ENCODE measurements around the gene ATOH8. TPM values are rescaled to one million over a fixed set of nuclear protein-coding genes. Genes with fewer than 3 reads are reported as not detected.

The ATOH8 gene
- total RNA-seq, 2 experiments from 2014 or later: 0.44 TPM; not detected in 1

DNA sequence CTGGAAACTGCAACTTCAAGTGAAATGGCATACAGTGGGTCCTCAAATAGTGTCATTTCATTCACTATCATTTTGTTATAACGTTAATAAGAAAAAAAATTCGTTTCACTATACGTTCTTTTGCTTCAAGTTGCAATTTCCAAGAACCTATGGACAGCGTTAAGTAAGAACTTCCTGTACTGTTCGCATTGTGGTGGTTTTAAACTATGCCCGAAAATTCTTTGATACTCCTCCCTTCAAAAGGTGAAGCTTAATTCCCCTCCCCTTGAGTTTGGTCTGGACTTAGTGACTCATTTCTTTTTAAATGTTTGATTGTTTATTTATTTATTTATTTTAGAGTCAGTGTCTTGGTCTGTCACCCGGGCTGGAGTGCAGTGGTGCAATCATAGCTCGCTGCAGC is 39.0 kb upstream of the ATOH8 start:
- no TSS peak for BruUV-seq (replicated peaks)
- H3K36me3 ChIP-seq (ENCODE audit: insufficient read depth, low read length): no peaks in the 10 kb centered on the region
- DNase-seq (ENCODE audit: low spot score): no peak
- intact Hi-C loops (cut with micrococcal nuclease; ENCODE audit: unreplicated experiment): no loop called here
- no peaks in the 10 kb centered on the region for H3K79me2 ChIP-seq (ENCODE audit: insufficient read depth, low read depth, low read length)
- TF ChIP-seq, protein P1, sequence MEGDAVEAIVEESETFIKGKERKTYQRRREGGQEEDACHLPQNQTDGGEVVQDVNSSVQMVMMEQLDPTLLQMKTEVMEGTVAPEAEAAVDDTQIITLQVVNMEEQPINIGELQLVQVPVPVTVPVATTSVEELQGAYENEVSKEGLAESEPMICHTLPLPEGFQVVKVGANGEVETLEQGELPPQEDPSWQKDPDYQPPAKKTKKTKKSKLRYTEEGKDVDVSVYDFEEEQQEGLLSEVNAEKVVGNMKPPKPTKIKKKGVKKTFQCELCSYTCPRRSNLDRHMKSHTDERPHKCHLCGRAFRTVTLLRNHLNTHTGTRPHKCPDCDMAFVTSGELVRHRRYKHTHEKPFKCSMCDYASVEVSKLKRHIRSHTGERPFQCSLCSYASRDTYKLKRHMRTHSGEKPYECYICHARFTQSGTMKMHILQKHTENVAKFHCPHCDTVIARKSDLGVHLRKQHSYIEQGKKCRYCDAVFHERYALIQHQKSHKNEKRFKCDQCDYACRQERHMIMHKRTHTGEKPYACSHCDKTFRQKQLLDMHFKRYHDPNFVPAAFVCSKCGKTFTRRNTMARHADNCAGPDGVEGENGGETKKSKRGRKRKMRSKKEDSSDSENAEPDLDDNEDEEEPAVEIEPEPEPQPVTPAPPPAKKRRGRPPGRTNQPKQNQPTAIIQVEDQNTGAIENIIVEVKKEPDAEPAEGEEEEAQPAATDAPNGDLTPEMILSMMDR (conservative IDR thresholded peaks at IDR 0.05; ENCODE audit: low read length): no peak
- no peak for TF ChIP-seq EZH2phosphoT487 (IDR thresholded peaks at IDR 0.05; ENCODE audit: borderline replicate concordance, low read depth, low read length)
- POLR2A ChIA-PET: no interaction called here
- no peak overlapping the region for H3K4me3 ChIP-seq (ENCODE audit: low read depth, low read length, poor library complexity, severe bottlenecking)
- no peak overlapping the region for H3K27ac ChIP-seq (ENCODE audit: low read depth, low read length, poor library complexity, severe bottlenecking)
- no peak overlapping the region for H2AFZ ChIP-seq (ENCODE audit: low read length)
- H3K9me3 ChIP-seq (ENCODE audit: low read length): no peaks in the 10 kb centered on the region
- CTCF ChIA-PET (ENCODE audit: unreplicated experiment): no interaction called here
- no peak overlapping the region for H3K4me2 ChIP-seq (ENCODE audit: low read length)
- no peaks in the 10 kb centered on the region for H3K4me1 ChIP-seq (ENCODE audit: insufficient read depth, low read length, poor library complexity, severe bottlenecking)
- H4K20me1 ChIP-seq (ENCODE audit: insufficient read depth, low read length): no peaks in the 10 kb centered on the region
- H3K9me2 ChIP-seq (ENCODE audit: insufficient read depth, low read length): no peaks in the 10 kb centered on the region

GRCh38 chr2:85716346-85716914 is 37.4 kb upstream of the ATOH8 start:
- H3K9me2 ChIP-seq (ENCODE audit: insufficient read depth, low read length): no peaks in the 10 kb centered on the region
- no peak overlapping the region for H3K27ac ChIP-seq (ENCODE audit: low read depth, low read length, poor library complexity, severe bottlenecking)
- TF ChIP-seq EZH2phosphoT487 (IDR thresholded peaks at IDR 0.05; ENCODE audit: borderline replicate concordance, low read depth, low read length): no peak
- TF ChIP-seq, protein P1 (conservative IDR thresholded peaks at IDR 0.05; ENCODE audit: low read length): no peak
- intact Hi-C loops (cut with micrococcal nuclease; ENCODE audit: unreplicated experiment): no loop called here
- H3K9me3 ChIP-seq (ENCODE audit: low read length): no peaks in the 10 kb centered on the region
- no TSS peak for BruUV-seq (replicated peaks)
- H2AFZ ChIP-seq (ENCODE audit: low read length): no peak overlapping the region
- H3K4me2 ChIP-seq (ENCODE audit: low read length): no peak overlapping the region
- ChIA-PET CTCF (ENCODE audit: unreplicated experiment) (no interaction called here), POLR2A (no interaction called here)
- no peaks in the 10 kb centered on the region for H3K79me2 ChIP-seq (ENCODE audit: insufficient read depth, low read depth, low read length)
- H4K20me1 ChIP-seq (ENCODE audit: insufficient read depth, low read length): no peaks in the 10 kb centered on the region
- no peaks in the 10 kb centered on the region for H3K36me3 ChIP-seq (ENCODE audit: insufficient read depth, low read length)
- no peaks in the 10 kb centered on the region for H3K4me1 ChIP-seq (ENCODE audit: insufficient read depth, low read length, poor library complexity, severe bottlenecking)
- H3K4me3 ChIP-seq (ENCODE audit: low read depth, low read length, poor library complexity, severe bottlenecking): no peak overlapping the region
- DNase-seq (ENCODE audit: low spot score): no peak

DNA sequence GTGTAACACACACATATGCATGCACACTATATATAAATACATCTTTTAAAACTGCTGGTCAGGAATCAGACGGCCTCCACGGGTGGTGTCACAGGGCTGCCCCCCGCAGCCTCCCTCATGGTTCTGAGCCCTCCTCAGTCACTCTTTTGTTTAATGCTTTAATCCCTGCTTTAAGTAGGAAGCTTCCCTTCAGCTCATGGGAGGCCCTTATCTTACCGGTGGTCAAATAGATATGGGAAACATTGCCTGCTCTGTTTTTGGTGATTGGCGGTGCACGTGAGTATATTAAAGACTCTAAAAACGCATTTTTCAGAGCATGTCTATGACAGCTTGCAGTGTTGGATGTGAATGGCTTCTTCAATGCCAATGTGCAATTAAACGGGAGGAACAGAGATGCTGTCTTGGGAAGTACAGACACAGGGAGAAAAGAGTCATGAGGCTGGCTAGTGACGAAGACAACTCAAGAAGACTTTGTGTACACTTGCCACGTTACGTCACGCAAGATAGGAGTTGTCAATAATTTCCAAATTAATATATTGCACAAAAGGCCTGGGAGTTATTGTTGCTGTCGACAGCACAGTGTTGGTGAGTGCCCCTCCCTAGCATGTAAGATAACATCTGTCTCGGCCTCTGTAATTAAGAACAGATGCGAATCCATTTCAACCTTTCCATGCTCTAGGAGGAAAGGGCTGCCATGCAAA is 36.3 kb upstream of the ATOH8 start:
- Histone ChIP-seq H3K4me2 (ENCODE audit: low read length) (no peak overlapping the region), H2AFZ (ENCODE audit: low read length) (no peak overlapping the region), H3K4me1 (ENCODE audit: insufficient read depth, low read length, poor library complexity, severe bottlenecking) (no peaks in the 10 kb centered on the region), H3K36me3 (ENCODE audit: insufficient read depth, low read length) (no peaks in the 10 kb centered on the region), H3K9me3 (ENCODE audit: low read length) (no peaks in the 10 kb centered on the region), H3K4me3 (ENCODE audit: low read depth, low read length, poor library complexity, severe bottlenecking) (no peak overlapping the region), H3K9me2 (ENCODE audit: insufficient read depth, low read length) (no peaks in the 10 kb centered on the region), H4K20me1 (ENCODE audit: insufficient read depth, low read length) (no peaks in the 10 kb centered on the region), H3K27ac (ENCODE audit: low read depth, low read length, poor library complexity, severe bottlenecking) (no peak overlapping the region), H3K79me2 (ENCODE audit: insufficient read depth, low read depth, low read length) (no peaks in the 10 kb centered on the region)
- no peak for TF ChIP-seq EZH2phosphoT487 (IDR thresholded peaks at IDR 0.05; ENCODE audit: borderline replicate concordance, low read depth, low read length)
- TF ChIP-seq, protein P1 (conservative IDR thresholded peaks at IDR 0.05; ENCODE audit: low read length): no peak
- DNase-seq (ENCODE audit: low spot score): no peak
- POLR2A ChIA-PET: interaction anchor here (0.6 kb wide), 1 partner anchor 168 kb away, joined by 5 read pairs; no protein-coding TSS in a partner anchor
- no TSS peak for BruUV-seq (replicated peaks)
- intact Hi-C loops (cut with micrococcal nuclease; ENCODE audit: unreplicated experiment): no loop called here
- CTCF ChIA-PET (ENCODE audit: unreplicated experiment): interaction anchor here (0.6 to 0.9 kb wide), 2 partner anchors 80 to 179 kb away, joined by 3 to 5 read pairs; partner anchors contain the start of gene MAT2A
